Neural cell (in vitro differentiated cells): Measurements from ENCODE around the gene DHX38.

ENCODE experiments used
- EP300 ChIP-seq: fragments of 450-650 bp; conservative IDR thresholded peaks from 2 replicates; pipeline ENCODE4 v1.6.1; 2014; ENCODE audit warnings: antibody characterized with exemption, mild to moderate bottlenecking, moderate library complexity; ENCODE audit not compliant: poor library complexity, severe bottlenecking
- TAF1 ChIP-seq: IDR thresholded peaks from 2 replicates; pipeline ENCODE4 v1.6.1; 2012; ENCODE audit warnings: low read depth
- TF ChIP-seq, protein P1 (sequence below): fragments of 450-650 bp; IDR thresholded peaks from 2 replicates; pipeline ENCODE4 v1.5.1; 2014; ENCODE audit warnings: antibody characterized with exemption, mild to moderate bottlenecking, moderate library complexity; ENCODE audit not compliant: poor library complexity, severe bottlenecking
- TF ChIP-seq, protein P2 (sequence below): IDR thresholded peaks from 2 replicates; pipeline ENCODE4 v1.6.1; 2012; ENCODE audit warnings: borderline replicate concordance

DNA sequence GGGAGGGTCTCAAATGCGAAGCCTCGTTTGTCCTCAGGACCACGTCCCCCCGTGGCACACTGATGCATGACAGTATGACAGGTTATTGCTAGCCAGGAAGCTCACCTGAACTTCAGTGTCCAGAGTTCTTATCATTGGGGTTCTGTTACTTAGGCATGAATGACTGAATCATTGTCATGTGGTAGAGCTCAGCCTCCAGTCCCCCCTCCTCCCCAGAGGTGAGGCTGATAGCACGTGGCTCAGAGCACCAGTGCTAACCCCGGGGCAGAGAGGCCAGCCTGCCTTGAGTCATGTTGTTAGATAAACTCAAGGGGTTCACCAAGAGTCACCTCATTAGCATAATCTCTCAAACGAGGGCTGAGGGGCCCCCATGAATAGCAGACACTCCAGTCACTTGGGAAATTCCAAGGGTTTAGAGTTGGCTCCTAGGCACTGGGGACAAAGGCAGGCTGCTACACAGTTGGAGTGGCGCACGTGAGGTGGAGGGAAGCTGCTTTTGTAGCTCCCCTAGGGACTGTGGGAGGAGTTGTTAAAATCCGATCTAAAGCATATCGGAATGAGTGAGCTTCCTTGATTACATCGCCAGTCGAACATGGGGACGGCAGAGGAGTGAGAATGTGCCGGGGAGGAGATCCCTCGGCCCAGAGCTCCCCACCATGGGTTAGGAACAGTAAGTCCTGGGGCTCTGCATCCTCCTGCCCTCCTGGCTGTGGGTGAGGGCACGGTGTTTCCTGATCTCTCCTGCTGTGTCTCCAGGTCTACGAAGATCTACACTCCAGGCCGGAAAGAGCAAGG lies 18.2 kb downstream of the DHX38 start:
- TF ChIP-seq EP300 (no peak), TAF1 (no peak)
- TF ChIP-seq, protein P1, sequence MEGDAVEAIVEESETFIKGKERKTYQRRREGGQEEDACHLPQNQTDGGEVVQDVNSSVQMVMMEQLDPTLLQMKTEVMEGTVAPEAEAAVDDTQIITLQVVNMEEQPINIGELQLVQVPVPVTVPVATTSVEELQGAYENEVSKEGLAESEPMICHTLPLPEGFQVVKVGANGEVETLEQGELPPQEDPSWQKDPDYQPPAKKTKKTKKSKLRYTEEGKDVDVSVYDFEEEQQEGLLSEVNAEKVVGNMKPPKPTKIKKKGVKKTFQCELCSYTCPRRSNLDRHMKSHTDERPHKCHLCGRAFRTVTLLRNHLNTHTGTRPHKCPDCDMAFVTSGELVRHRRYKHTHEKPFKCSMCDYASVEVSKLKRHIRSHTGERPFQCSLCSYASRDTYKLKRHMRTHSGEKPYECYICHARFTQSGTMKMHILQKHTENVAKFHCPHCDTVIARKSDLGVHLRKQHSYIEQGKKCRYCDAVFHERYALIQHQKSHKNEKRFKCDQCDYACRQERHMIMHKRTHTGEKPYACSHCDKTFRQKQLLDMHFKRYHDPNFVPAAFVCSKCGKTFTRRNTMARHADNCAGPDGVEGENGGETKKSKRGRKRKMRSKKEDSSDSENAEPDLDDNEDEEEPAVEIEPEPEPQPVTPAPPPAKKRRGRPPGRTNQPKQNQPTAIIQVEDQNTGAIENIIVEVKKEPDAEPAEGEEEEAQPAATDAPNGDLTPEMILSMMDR = no peak
- TF ChIP-seq, protein P2, sequence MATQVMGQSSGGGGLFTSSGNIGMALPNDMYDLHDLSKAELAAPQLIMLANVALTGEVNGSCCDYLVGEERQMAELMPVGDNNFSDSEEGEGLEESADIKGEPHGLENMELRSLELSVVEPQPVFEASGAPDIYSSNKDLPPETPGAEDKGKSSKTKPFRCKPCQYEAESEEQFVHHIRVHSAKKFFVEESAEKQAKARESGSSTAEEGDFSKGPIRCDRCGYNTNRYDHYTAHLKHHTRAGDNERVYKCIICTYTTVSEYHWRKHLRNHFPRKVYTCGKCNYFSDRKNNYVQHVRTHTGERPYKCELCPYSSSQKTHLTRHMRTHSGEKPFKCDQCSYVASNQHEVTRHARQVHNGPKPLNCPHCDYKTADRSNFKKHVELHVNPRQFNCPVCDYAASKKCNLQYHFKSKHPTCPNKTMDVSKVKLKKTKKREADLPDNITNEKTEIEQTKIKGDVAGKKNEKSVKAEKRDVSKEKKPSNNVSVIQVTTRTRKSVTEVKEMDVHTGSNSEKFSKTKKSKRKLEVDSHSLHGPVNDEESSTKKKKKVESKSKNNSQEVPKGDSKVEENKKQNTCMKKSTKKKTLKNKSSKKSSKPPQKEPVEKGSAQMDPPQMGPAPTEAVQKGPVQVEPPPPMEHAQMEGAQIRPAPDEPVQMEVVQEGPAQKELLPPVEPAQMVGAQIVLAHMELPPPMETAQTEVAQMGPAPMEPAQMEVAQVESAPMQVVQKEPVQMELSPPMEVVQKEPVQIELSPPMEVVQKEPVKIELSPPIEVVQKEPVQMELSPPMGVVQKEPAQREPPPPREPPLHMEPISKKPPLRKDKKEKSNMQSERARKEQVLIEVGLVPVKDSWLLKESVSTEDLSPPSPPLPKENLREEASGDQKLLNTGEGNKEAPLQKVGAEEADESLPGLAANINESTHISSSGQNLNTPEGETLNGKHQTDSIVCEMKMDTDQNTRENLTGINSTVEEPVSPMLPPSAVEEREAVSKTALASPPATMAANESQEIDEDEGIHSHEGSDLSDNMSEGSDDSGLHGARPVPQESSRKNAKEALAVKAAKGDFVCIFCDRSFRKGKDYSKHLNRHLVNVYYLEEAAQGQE = no peak
